Fibroblast of the aortic adventitia (primary cell): ENCODE data around the gene CD300LG. TPM values are rescaled to one million over a fixed set of nuclear protein-coding genes. Genes with fewer than 3 reads are reported as not detected.

Experiments used
- DNase-seq: peaks from one replicate; pipeline ENCODE4 v3.0.0-alpha.2; 2010; ENCODE audit warnings: low read depth
- H3K4me3 ChIP-seq: 2 replicates; pipeline ENCODE4 v1.5.1; 2011; ENCODE audit warnings: low read depth, mild to moderate bottlenecking, control low read depth, low read length, moderate library complexity
- CTCF ChIP-seq: IDR thresholded peaks from 2 replicates; pipeline ENCODE4 v1.5.1; 2011; ENCODE audit warnings: mild to moderate bottlenecking, low read length, control low read depth, inconsistent platforms; ENCODE audit not compliant: insufficient read depth
- total RNA-seq: library from RNA; depleted of rRNA; stranded (reverse); fragments of >200 nt; gene quantifications from 2 replicates; pipeline ENCODE4 v1.2.3, GENCODE V29; 2012; ENCODE audit warnings: low replicate concordance

CD300LG gene
- total RNA-seq, 1 donor, result not detected

DNA sequence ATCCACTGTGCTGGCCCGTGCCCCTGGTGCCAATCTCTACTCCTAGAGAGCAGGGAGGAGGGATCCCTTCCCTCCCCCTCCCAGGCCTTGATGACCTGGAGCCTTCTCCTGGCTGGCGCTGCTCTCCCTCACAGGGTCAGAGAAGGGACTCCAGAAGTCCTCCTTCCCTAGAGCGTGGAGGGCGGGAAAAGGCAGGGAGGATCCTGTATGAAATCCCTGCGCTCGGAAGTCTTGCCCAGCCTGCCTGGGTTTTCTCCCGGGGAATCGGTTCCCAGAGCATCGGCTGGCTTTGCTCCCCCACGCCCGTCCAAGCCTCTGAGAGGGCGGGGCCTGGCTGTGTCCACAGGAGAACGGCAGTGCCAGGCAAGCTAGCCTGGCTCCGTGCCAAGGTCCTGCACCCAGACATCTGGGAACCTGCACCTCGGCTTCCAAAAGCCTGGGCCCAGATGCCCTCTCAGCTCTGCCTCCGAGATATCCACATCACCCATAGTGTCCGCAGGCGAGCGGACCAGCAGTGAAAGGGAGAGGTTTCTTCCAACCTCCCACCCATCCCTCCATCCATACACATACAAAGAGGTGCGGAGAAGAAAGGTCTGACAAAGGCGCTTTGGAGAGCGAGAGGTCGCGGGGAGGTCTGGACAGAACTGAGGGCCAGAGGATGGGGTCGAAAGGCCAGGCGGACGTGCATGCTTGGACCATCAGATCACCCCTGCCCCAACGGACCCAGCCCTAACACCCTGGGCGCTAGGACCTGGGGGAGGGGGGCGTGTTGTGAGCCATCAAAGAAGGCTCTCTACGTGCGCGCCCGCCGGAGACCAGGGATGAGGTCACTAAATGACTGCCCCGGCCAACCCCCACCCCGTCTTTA, 59.2 kb downstream of the CD300LG start:
- peak overlapping the region; percentile 74 for H3K4me3 ChIP-seq
- peak; percentile 58 for DNase-seq
- TF ChIP-seq CTCF, result no peak

DNA sequence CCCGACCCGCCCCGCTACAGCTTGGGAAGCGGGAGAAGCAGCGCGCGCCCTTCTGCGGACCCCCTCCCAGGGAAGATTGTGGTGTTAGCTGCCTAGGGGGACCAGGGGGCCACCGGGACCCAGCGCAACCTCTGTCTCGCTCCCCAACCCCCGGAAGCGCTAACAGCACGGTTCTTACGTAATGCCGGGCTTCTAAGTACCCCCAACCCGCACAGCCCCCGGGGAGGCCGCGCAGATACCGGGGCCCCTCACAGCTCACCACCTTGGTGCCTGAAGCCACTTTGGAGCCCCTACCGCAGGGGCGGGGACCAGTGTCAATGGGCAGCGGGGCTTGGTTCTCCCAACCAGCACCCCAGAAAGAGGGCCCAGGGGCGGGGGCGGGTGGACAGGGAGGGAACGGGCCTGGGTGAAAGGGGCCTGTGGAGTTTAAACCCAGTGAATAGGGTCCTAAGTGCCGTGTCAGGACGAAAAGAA, 60.0 kb downstream of the CD300LG start:
- TF ChIP-seq CTCF, result no peak
- no peak for DNase-seq
- peak overlapping the region; percentile 74 for H3K4me3 ChIP-seq

- peak; percentile 72 for DNase-seq
- TF ChIP-seq CTCF, result peak; percentile 38
Measured at GRCh38 chr17:43907425-43907981, 60.5 kb downstream of the CD300LG start, which contains the start of gene MPP2. TSS of gene MPP2 (minus strand) at chr17:43907536. CDS start at chr17:43904460, 3,076 bp downstream.

GRCh38 chr17:43907998-43908721, 61.2 kb downstream of the CD300LG start:
- peak; percentile 83 for DNase-seq
- H3K4me3 ChIP-seq, result peak overlapping the region; percentile 74
- TF ChIP-seq CTCF, result no peak

More at GRCh38 chr17:43907425-43907981, 60.5 kb downstream of the CD300LG start, which contains the start of gene MPP2:
- H3K4me3 ChIP-seq, result peak within 1 kb of the TSS; percentile 74

- no peak for TF ChIP-seq CTCF
- no peak for DNase-seq
- H3K4me3 ChIP-seq, result no peak overlapping the region
Measured at GRCh38 chr17:43909537-43910231, 62.7 kb downstream of the CD300LG start.

DNA sequence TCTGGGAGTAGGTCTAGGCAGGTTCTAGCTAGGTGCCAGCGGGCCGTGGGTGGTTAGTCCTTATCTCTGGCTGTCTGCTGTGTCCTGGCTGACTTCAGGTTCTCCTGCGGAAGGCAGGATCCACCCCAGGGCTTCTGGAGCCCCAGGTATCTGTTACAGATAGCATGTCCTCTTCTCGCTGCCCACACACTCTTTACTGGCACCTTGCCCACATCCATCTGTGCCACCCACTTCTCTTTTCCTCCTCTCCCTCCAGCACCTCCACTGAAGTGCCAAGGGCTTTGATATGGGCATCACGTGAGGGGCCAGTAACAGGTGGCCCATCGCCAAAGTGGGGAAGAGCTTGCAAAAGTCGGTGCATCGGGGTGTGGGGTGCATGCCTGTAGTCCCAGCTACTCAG, 64.9 kb downstream of the CD300LG start:
- H3K4me3 ChIP-seq, result no peak overlapping the region
- no peak for TF ChIP-seq CTCF
- no peak for DNase-seq
